GM18873 (cell line): Measurements from ENCODE around the gene TMC5.

Source experiments
- ATAC-seq: cut with Tn5 transposase; IDR thresholded peaks from one replicate; pipeline ENCODE4 v1.9.1; 2021; ENCODE audit warnings: mild to moderate bottlenecking, moderate library complexity, moderate number of reproducible peaks; ENCODE audit not compliant: unreplicated experiment, low FRiP score

TMC5 gene

GRCh38 chr16:19499006-19499405 is 81.3 kb downstream of the TMC5 start:
- no peak for ATAC-seq

- ATAC-seq = no peak
Observed at GRCh38 chr16:19499481-19499880, 81.8 kb downstream of the TMC5 start.

GRCh38 chr16:19502395-19503131 is 84.9 kb downstream of the TMC5 start:
- no peak for ATAC-seq

DNA sequence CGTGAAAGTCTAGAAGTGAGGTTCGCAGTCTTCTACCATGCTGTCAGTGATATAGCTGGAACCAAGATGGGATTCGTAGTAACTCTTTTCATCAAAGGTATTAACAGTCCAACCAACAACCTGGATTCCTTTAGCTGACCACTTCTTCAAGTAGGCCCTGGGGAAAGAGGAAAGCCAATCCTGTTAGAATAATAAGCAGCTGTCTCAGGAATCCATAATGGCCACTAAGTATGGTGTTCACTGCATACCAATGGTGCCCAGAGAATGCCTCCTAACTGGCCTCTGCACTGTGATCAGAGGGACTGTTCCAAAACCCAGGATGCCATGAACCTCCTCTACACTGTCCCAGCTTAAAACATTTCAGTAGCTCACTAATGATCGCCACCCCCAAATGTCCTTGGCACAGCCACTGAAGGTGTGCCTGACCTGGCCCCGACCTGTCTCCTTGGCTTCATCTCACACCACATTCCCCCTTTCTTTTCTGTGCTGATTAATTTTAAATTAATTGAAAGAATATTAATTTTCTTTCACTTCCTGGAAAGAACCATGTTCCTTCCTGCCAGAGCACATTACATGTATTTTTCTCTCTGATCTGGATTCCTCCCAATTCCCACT is 85.9 kb downstream of the TMC5 start:
- no peak for ATAC-seq

DNA sequence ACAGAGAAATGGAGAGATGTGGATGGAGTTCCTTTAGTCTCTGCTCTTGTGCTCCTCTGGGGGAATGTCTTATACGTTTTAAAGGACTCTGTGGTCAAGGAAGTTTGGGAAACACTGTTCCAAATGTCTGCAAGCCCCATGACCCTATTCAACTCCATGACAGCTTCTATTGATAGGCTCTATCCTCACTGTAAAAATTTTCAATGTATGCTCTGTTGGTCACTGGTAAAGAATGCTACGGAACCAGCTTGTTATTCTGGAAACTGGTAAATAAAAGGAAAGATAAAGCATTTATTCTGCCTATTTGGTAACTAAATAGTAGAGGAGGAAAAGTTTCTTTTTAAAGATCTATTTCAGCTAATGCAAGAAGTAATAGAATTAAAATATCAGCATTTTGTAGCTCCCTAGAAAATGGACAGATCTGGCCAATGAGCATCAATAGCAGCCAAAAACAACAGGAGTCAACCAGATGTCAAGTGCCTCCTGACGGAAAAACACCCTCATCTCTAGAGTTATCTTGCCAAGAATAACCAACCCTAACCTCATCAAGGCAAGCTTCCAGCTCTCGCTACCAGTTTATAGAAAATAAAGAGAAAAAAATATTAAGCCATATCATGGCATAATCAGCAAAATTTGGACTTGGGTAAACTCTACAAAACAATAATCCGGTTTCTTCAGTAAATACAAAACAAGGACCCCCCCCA is 88.1 kb downstream of the TMC5 start:
- ATAC-seq = no peak

DNA sequence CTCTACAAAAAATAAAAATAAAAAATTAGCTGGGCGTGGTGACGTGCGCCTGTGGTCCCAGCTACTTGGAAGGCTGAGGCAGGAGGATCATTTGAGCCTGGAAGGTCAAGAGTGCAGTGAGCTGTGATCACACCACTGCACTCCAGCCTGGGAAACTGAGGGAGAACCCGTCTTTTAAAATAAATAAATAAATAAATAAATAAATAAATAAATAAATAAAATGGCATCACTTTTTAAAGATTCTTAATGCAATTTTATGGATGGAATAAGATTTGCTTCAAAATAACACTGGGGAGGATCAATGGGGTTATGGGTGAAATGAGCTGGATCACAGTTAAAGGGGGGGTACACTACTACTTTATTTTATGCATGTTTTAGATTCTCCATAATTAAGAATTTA is 89.3 kb downstream of the TMC5 start:
- no peak for ATAC-seq

DNA sequence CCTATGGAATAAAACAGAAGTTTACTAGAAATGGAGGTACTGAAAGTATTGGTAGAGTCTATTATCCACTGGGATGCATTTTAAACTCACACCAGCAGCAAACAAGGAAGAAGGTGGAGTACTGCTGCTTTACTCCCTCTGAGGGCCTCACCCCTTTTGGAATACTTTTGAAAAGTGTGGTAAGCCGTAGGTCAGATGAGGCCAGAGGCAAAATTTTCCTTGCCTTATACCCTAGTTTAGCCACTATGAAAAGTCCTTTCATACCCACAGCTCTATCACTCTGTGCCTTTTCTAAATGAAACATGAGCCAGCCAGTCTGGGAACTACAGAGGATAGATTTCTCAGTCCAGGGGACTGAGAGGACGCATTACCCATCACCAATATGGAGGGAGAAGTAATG is 90.2 kb downstream of the TMC5 start:
- no peak for ATAC-seq

GRCh38 chr16:19512297-19512696 is 94.6 kb downstream of the TMC5 start:
- no peak for ATAC-seq

DNA sequence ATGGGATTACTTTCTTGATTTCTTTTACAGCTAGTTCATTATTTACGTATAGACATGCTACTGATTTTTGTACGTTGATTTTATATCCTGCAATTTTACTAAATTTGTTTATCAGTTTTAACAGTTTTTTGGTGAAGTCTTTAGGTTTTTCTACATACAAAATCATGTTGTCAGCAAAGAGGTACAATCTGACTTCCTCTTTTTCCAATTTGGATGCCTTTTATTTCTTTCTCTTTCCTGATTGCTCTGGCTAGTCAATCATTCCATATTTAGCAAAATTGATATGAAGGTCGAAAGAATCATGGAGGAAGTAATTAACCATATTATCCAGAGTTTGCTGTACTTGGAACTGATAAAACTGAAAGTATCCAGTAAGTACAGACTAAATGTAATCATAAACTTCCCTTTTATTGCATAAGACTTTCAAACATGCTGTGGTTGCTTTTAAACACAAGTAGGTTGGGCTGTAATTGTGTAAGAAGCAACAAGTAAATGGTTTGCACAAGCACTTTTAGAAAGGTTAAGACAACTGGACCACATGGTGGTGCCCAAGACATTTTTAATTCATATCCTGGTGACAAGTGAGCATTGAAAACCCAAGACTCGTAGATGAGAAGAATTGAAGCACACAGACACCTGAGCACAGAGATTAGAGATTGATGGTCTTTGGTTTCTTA is 95.8 kb downstream of the TMC5 start:
- ATAC-seq = no peak

DNA sequence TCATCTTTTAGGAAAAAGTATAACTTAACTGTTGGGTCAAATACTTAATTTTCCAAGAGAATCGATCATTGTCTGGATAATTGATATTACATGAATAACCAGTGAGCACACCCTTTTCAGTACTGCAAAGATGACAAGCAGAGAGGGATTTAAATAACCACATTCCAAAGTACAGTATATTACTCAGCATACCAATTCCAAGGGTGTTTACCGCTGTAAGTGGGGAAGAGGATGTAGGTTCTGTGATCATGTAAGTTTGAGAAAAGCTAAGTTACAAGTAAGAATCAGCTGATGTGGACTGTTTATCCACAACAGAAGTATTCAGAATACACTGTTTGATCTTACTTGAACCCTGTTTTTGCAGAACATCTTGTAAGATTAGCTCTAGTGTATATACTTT is 98.1 kb downstream of the TMC5 start:
- ATAC-seq = no peak

DNA sequence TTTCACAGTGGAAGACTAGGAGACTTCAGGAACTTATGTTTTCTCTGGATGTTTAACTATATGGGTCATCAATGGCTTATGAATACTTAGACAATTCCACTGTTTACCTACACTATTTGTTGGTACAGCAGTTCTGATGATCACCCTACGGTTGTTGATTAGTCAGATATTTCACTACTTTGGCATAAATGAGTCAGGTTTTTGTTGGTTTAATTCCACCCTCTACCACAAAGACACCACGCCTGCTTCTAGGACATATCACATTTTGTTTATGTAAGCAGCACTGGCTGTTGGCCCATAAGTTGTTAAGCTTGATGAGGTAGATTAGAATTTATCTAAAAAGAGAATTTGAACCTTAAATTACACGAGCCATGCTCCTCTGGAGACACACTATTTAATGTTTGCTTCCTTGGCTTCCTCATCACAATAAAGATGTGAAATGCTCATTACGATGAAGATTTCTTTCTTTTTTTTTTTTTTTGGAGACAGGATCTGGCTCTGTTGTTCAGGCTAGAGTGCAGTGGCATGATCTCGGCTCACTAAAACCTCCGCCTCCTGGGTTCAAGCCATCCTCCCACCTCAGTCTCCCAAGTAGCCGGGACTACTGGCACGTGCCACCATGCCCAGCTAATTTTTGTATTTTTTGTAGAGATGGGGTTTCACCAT is 99.9 kb downstream of the TMC5 start:
- no peak for ATAC-seq

DNA sequence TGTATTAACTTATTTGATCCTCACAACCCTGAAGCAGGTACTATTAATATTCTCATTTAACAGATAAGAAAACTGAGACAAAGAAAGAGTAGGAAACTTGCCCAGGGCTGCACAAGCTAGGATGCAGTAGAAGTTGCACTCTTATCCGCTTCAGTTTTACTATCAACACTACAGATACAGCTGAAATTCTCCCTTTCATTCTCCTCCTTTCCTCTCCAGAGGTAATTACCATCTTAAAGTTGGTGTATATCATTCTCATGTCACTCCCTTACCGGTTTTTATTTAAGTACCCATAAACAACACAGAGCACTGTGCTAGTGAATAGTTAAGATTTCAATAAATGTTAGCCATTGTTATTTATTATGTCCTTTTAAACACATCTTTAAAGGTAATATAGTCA is 100.7 kb downstream of the TMC5 start:
- no peak for ATAC-seq

DNA sequence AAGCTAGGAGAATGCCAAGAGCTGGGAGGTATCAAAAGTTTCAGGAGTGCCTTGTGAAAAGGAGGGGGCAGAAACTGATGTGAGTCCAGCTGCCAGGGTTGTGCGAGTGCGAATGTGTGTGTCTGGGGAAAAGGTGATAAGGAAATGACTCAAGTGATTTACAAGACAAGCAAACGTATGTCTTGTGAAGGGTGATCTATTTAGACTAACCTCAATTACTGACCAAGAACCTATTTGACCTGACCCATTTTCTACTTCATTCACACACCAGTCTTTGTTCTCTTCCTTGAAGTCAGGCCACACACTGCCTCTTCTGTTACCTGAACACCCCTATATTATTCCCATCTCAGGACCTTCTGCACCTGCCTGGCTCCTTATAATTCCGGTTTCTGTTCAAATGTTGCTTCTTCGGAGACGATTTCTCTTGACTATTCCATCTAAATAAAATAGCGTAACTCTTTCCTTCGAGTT is 103.2 kb downstream of the TMC5 start:
- no peak for ATAC-seq

DNA sequence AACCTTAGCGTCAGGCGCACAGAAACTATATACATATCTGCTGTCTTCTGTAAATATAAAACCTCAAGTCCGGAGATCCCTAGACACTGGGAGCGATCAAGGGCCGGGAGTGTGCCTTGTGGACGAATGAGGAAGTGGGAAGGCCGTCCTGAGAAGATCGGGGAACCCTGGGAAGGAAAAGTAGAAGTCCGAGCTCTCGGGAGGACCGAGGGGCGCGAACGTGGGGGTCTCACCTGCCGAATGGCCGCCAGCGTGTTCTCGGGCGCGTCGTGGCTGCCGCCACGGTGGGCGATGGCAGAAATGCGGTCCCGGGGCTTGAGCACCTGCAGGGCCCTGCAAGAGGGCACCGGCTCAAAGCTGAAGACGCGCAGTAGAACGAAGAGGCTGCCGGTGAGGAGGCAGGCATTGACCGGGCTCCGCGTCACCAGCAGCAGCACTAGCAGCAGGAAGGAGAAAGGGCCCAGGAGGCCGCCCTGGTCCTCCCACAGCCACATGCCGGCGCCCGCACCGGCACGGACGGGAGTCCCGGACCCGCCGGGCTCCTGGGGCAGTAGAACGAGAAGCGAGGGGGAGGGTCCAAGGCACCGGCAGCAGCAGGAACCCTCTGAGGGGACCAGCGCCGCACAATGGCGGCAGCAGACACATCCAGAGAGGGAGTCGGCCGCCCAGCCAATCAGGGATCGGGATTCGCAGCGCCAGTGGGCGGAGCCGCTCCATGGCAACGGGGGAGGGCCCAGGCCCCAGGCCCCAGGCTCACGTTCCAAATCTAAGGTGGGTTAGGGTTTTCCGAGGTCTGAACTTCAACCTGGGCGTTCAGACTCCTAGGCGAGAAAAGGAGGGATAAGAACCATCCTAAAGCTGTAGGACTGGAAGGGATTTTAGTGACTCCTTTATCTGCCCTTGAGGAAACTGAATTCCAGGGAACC is 104.1 kb downstream of the TMC5 start, which contains the start of gene GDE1:
Gene GDE1, minus strand, starts transcription at position 628 of the 926 bp plus-strand sequence. Its CDS starts 134 bp downstream, at position 494.
- peak; percentile 62 for ATAC-seq

DNA sequence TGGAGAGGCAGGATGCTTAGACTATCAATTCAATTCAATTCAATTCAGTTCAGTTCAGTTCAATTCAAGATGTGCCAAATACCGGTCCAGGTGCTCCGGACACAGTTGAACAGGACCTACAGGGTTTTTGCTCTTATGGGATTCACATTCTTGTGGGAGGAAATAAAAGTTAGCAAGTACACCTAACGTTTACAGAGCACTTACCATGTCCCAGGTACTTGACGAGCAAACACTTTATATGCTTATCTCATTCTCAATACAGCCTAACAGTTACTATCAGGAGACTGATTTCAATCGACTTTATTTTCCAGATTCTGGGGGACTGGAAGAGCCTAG is 104.7 kb downstream of the TMC5 start:
- ATAC-seq = no peak

DNA sequence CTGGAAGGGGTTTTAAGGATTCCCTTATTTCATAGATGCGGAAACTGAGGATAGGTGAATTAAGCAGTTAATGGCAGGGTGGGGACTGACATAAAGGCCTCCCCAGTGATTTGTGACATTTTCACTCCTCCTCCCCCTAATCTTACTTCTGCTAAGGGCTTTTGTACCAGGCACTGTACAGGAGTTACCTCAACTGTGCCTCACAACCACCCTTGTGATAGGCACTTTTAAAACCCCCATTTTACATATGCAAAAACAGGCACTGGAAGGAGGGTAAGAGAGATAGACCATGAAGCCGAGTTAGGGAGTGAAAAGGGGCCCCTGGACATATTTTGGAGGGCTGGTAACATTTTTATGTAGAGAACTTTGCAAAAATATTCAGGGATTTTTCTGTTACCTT is 105.1 kb downstream of the TMC5 start:
- ATAC-seq = no peak

- no peak for ATAC-seq
Observed at GRCh38 chr16:19523184-19523558, 105.5 kb downstream of the TMC5 start.

DNA sequence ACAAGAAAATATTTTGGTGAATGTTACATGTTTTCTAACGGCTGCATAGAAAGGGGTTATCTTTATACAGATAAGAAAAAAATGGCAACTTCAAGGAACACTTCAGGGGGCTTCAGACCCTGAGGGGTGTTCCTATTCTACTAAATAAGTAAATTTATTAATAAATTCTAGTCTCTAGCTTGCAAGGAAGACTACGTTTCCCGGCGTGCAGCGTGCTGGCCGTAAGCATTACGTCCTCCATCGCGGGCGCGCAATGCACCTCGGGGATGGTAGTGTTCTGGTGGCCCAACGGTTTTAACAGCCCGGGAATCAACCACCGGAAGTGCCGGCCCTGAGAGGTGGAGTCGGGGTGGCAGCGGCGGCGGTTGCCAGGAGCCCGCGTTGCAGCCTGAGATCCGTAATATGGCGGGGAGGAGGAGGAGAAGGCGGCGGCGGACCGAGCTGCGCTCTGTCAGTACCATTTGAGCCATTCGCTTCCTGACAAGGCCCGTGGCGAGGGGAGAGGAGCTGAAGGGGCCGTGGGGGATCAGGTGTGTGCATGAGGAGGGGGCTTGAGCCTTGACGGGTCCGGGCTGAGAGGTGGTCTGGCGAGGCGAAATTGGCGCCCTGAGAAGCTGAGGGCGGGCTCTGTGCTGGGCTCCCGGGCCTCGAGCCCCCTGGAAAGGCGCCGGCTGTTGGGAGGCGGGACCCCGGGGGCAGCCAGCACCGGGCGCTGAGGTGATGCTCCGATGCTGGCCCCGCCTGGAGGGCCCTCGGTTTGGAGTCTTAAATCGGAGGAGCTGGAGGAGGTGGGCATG is 106.1 kb downstream of the TMC5 start, which contains the start of gene CCP110:
Gene CCP110, plus strand, starts transcription at position 384 of the 797 bp plus-strand sequence. CDS start 3,940 bp downstream, outside the sequence.
- ATAC-seq = peak; percentile 57

GRCh38 chr16:19524356-19524615 is 106.6 kb downstream of the TMC5 start:
- ATAC-seq = no peak
